Skeletal muscle tissue (tissue), 4 donors: Measurements from ENCODE around the gene ERG. TPM values are rescaled to one million over a fixed set of nuclear protein-coding genes. Genes with fewer than 3 reads are reported as not detected.

ENCODE experiments used
- H3K27ac ChIP-seq: one replicate; pipeline ENCODE4 v1.7.0; 2013; ENCODE audit warnings: mild to moderate bottlenecking, low read depth, low read length, inconsistent platforms
- H3K27me3 ChIP-seq, 3 donors: one replicate each; pipeline ENCODE4 v1.7.0; 2013; ENCODE audit warnings: low read length in 3 of 3; ENCODE audit not compliant: control insufficient read depth in 3 of 3, insufficient read depth in 3 of 3
- H3K36me3 ChIP-seq, 3 donors: one replicate each; pipeline ENCODE4 v1.7.0; 2013; ENCODE audit warnings: low read length in 3 of 3; ENCODE audit not compliant: control insufficient read depth in 3 of 3, insufficient read depth in 3 of 3
- H3K4me1 ChIP-seq, 3 donors: one replicate each; pipeline ENCODE4 v1.7.0; 2013; ENCODE audit warnings: low read length in 3 of 3, mild to moderate bottlenecking in 3 of 3; ENCODE audit not compliant: control insufficient read depth in 3 of 3, insufficient read depth in 3 of 3
- H3K4me3 ChIP-seq, 3 donors: one replicate each; pipeline ENCODE4 v1.7.0; 2013; ENCODE audit warnings: low read length in 3 of 3
- H3K9ac ChIP-seq, 3 donors: one replicate each; pipeline ENCODE4 v1.7.0; 2013; ENCODE audit warnings: low read length in 3 of 3, mild to moderate bottlenecking in 3 of 3, moderate library complexity in 2 of 3, low read depth in 1 of 3
- H3K9me3 ChIP-seq, 3 donors: one replicate each; pipeline ENCODE4 v1.7.0; 2013; ENCODE audit warnings: low read length in 3 of 3; ENCODE audit not compliant: control insufficient read depth in 3 of 3
- total RNA-seq: library from RNA; depleted of rRNA; stranded (reverse); fragments of >200 nt; gene quantifications from one replicate; pipeline ENCODE4 v1.2.3, GENCODE V29; 2014
- donor health status: Osteomylitis.

The ERG gene
- total RNA-seq, 1 donor from 2014 or later, result 4.7 TPM

DNA sequence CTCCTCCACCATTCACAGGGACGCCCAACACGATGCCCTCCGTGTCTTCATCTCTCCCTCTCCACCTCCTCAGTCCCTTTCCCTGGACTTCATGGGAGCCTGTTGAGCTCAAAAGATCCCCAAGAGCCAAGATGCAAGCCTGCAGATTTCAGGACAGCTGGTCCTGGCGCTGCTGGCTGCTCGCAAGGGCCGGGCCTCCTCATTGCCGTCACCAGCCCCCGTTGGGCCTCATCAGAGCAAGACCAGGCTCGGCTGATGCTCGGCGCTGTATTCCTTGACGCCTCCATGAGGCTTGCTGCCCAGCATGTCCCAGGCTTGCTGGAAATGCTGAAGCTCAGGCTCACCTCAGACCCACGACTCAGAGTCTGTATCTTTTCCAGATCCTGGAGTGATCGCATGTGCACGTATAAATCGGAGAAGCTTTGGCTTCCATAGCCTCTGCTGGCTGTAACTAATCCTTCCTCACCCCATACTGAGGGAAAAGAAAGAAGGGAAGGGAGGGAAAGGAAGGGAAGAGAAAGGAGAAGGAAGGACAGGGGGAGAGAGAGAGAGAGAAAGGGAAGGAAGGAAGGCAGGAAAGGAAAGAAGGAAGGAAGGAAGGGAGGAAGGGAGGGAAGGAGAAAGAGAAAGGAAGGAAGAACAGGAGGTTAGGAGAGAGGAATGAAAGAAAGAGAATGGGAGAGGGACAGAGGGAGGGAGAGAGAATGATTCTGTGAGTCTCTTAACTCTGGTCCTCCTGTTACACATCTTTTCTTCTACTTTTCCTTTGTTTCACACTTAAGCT lies 146.9 kb downstream of the ERG start:
- Histone ChIP-seq H3K9me3 (no peaks in the 10 kb centered on the region), H3K27me3 (peaks cover 6 to 32% (median 24%) of the 10 kb centered on the region in 3 donors), H3K27ac (peak overlapping the region; percentile 59), H3K4me1 (peaks cover 3 to 7% (median 7%) of the 10 kb centered on the region in 3 donors), H3K9ac (no peak overlapping the region), H3K36me3 (no peaks in the 10 kb centered on the region), H3K4me3 (no peak overlapping the region)

DNA sequence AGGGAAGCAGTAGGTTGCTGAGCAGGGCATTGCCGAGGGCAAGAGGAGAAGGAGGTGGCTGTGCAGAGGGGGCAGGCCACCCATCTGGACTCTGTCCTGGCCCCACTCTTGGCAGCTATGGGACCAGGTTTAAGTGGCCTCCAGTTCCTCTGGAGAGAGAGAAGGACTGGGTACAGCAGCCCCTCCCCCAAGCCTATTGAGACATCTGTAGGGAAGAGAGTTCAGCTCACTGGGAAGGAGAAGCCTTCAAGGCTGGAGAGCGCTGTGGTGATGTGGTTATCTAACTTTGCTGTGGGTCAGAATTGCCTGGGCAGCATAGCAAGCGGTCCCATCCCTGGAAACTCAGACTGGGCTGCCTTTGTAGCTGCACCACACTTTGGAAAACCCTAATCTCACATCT lies 147.6 kb downstream of the ERG start:
- Histone ChIP-seq H3K9ac (no peak overlapping the region), H3K4me3 (no peak overlapping the region), H3K36me3 (no peaks in the 10 kb centered on the region), H3K27me3 (peaks cover 6 to 32% (median 24%) of the 10 kb centered on the region in 3 donors), H3K27ac (no peak overlapping the region), H3K9me3 (no peaks in the 10 kb centered on the region), H3K4me1 (peaks cover 3 to 7% (median 6%) of the 10 kb centered on the region in 3 donors)

DNA sequence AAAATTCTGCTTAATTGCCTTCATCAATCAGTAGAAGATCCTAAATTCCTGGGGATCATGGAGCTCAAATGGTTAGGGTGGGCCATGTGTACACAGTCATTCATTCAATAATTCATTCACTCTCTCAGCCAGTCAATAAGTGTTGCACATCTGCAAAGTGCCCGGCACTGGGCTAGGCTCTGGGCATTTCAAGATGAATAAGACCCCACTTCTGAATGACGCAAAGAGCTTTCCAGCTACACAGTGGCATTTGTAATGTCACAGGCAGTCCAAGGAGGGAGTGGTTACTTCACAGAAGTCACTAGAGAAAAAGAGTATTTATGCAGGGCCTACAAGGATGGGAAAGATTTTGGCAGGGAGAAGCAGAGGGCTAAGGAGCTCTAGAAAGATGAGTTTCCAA lies 148.3 kb downstream of the ERG start:
- Histone ChIP-seq H3K4me1 (peaks cover 3 to 7% (median 6%) of the 10 kb centered on the region in 3 donors), H3K9ac (no peak overlapping the region), H3K27me3 (peaks cover 8 to 26% (median 24%) of the 10 kb centered on the region in 3 donors), H3K27ac (no peak overlapping the region), H3K9me3 (no peaks in the 10 kb centered on the region), H3K36me3 (no peaks in the 10 kb centered on the region), H3K4me3 (no peak overlapping the region)

DNA sequence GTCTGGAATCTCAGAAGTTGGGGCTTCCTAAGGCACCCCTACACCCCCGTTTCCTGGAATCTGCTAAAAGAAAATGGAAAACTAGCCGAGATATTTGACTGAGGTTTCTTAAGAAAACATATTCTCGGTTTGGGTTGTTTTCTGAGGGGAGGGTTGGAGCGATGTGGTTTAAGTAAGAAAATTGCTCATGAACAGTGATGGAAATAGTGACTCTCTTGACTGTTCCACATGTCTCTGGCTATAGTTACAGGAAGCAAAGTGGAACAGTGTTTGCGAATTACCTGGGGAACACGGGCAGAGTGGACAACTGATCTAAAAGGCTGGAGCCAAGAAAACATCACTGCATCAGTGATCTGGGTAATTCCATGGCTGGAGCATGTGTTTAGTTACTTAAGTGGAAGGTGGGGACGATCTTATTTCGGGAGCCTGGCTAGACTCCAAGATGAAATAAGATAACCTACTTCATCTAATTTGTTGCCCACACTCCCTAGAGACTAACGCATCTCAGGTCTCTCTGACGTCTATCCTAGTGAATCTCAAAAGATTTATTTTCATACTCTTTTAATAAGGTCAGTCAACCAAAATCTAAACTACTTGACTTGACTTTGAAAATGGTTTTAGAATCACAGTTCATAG lies 149.0 kb downstream of the ERG start:
- peaks cover 8 to 26% (median 23%) of the 10 kb centered on the region in 3 donors for H3K27me3 ChIP-seq
- no peak overlapping the region for H3K4me3 ChIP-seq
- peaks cover 3 to 7% (median 6%) of the 10 kb centered on the region in 3 donors for H3K4me1 ChIP-seq
- no peak overlapping the region for H3K9ac ChIP-seq
- H3K36me3 ChIP-seq, result no peaks in the 10 kb centered on the region
- H3K9me3 ChIP-seq, result no peaks in the 10 kb centered on the region
- peak overlapping the region; percentile 51 for H3K27ac ChIP-seq

DNA sequence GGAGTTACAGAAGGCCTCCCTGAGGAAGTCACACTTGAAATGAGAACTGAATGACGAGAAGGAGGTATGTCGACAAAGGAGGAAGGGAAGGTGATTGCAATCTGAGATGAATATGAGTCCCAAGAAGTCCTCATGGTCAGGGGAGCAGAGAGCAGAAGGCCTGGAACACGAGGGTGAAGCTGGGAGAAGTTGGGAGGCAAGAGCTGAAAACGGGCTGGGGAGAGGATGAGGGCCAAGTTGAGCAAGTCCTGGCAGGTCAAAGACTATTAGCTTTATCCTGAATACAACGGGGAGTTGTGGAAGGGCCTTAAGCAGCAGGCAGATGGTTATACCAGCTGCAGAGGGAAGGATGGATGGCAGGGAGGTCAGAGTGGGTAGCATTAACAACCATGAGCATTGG lies 152.0 kb downstream of the ERG start:
- Histone ChIP-seq H3K36me3 (no peaks in the 10 kb centered on the region), H3K4me3 (no peak overlapping the region), H3K27ac (no peak overlapping the region), H3K27me3 (peaks cover 8 to 17% (median 8%) of the 10 kb centered on the region in 3 donors), H3K9me3 (no peaks in the 10 kb centered on the region), H3K4me1 (peaks cover 2 to 3% (median 3%) of the 10 kb centered on the region in 3 donors), H3K9ac (no peak overlapping the region)

DNA sequence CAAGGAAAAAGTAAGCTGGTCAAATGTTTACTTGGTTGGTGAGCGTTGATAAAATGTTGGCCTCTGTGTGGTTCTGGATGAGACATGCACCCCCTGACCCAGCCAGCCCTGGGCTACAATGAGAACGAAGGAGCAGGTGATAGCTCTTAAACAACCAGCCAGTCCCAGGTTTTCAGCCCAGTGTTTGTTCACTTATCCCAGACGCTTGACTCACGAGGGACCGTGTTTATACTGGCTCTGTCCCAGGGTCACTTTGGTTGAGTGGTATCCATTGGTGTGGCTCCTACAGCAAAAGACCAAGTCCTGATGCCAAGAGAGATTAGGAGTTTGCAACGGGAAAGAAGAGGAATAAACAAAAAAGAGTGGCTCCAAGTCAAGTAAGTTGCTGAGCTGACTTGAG lies 154.6 kb downstream of the ERG start:
- Histone ChIP-seq H3K27ac (no peak overlapping the region), H3K4me3 (no peak overlapping the region), H3K27me3 (peaks cover 0 to 8% (median 6%) of the 10 kb centered on the region in 3 donors)

DNA sequence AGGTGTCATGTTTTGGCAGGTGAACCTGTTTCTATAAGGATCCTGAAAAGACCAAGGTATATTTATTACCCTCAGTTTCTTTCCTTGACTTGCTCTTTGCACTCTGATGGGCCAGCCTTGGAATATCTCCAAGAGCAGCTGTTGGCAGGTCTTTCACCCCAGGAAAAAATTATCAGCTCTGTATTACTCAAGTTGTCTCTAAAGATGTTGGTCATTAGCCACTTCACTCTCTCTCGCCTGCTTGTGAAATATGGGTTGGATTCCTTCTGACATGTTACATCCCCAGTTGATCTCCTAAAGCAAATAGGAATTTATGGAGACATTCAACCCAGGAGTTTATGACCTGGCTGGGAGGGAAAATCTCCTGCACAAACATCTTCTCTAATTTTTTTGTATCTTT lies 155.5 kb downstream of the ERG start:
- H3K4me1 ChIP-seq, result no peaks in the 10 kb centered on the region
- no peak overlapping the region for H3K9ac ChIP-seq
- H3K36me3 ChIP-seq, result no peaks in the 10 kb centered on the region
- H3K9me3 ChIP-seq, result no peaks in the 10 kb centered on the region
- no peak overlapping the region for H3K27ac ChIP-seq
- H3K27me3 ChIP-seq, result peaks cover 0 to 8% (median 3%) of the 10 kb centered on the region in 3 donors
- no peak overlapping the region for H3K4me3 ChIP-seq

More for the DNA sequence above, 154.6 kb downstream of the ERG start:
- Histone ChIP-seq H3K36me3 (no peaks in the 10 kb centered on the region), H3K9ac (no peak overlapping the region), H3K4me1 (peaks cover 0 to 2% (median 0%) of the 10 kb centered on the region in 3 donors), H3K9me3 (no peaks in the 10 kb centered on the region)

DNA sequence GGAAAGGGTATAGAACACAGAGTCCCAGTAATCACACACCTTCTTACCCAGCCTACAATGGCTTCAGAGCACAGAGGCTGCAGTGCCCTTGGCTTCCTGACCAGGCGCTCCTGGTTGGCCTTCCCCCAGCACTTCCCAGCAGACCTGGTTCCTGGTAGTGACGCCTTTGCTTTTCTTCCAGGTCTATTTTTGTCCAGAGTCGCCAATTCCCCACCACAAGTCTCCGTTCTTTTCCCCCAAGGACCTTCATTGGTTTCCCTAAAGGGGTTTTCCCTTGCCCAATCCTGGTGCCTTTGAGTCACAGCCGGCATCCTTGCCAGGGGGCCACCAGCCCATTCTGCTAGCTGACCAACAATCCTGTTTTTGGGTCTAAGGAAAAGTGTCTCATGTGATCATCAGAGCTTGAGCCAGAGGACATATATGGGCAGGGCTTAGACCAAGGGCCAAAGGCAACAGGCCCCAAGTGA lies 156.7 kb downstream of the ERG start:
- H3K27me3 ChIP-seq, result peaks cover 0 to 2% (median 0%) of the 10 kb centered on the region in 3 donors
- H3K36me3 ChIP-seq, result no peaks in the 10 kb centered on the region
- no peaks in the 10 kb centered on the region for H3K9me3 ChIP-seq
- H3K4me3 ChIP-seq, result no peak overlapping the region
- H3K27ac ChIP-seq, result peak overlapping the region; percentile 36
- H3K4me1 ChIP-seq, result no peaks in the 10 kb centered on the region
- H3K9ac ChIP-seq, result no peak overlapping the region

DNA sequence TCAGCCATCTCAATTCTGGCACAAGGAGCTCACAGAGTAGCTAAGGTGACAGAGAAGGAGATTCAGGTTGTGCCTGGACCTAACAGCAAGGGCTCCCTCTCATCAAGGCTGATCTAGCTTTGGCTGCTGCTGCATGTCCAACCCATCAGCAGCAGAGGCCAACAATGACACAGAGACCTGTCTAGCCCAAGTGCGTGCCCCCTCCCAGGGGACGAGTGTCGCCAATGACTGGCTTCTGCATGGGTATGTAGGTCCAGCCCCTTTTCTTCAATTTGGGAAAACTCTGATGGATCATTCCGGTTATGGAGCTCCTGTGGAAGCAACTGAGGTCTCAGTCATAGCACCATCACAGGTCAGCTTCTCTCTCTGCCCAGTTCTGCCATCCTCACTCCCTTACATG lies 158.1 kb downstream of the ERG start:
- Histone ChIP-seq H3K4me1 (no peaks in the 10 kb centered on the region), H3K27ac (no peak overlapping the region)

DNA sequence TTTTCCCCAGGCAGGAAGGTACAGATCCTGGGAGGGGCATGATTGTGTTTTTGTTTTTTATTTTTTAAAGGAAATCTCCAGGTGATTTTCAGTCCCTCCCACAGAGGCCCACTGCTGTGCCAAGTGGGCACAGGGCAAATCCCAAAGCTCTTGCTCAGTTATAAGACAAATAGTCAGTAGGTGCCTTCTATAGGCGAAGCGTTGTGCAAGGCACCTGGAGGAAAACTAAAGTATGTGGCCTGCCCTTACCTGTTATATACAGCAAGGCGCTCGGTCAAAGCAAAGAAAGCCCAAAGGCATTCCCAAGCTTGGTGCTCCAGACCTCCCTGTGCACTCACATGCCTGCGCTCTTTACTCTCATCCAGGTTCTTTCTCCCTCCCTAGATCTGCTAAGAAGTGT lies 160.5 kb downstream of the ERG start:
- Histone ChIP-seq H3K4me3 (no peak overlapping the region), H3K36me3 (no peaks in the 10 kb centered on the region), H3K27me3 (no peaks in the 10 kb centered on the region), H3K27ac (no peak overlapping the region), H3K9me3 (no peaks in the 10 kb centered on the region), H3K9ac (no peak overlapping the region), H3K4me1 (no peaks in the 10 kb centered on the region)

More for the DNA sequence above, 158.1 kb downstream of the ERG start:
- Histone ChIP-seq H3K9ac (no peak overlapping the region), H3K4me3 (no peak overlapping the region), H3K9me3 (no peaks in the 10 kb centered on the region), H3K27me3 (no peaks in the 10 kb centered on the region), H3K36me3 (no peaks in the 10 kb centered on the region)
